ENCODE measurements around the gene MSX1.
"Not testable (repeated sequence)": the region's sequence is repeated elsewhere in the genome, so short reads cannot be mapped to it uniquely, and the experiment has no call there.

MSX1 gene

GRCh38 chr4:4822286-4822685 is 37.2 kb upstream of the MSX1 start:
- H3K27ac ChIP-seq (ENCODE audit: low read depth, low read length); H3K4me3 ChIP-seq (ENCODE audit: low read depth in 1 of 5, low read length in 5 of 5); H3K27me3 ChIP-seq (ENCODE audit: control insufficient read depth in 5 of 5, insufficient read depth in 4 of 5, low read length in 5 of 5); H3K9ac ChIP-seq (ENCODE audit: low read length in 5 of 5); H3K4me1 ChIP-seq (ENCODE audit: control insufficient read depth in 5 of 5, insufficient read depth in 5 of 5, low read length in 5 of 5); H3K9me3 ChIP-seq (ENCODE audit: control insufficient read depth in 5 of 5, low read length in 5 of 5); H3K36me3 ChIP-seq (ENCODE audit: control insufficient read depth in 5 of 5, insufficient read depth in 5 of 5, low read length in 5 of 5): not testable (repeated sequence)

GRCh38 chr4:4823621-4824162 is 35.8 kb upstream of the MSX1 start:
- Histone ChIP-seq H3K9me3 (ENCODE audit: control insufficient read depth in 5 of 5, low read length in 5 of 5) (peaks cover 0 to 3% (median 0%) of the 10 kb centered on the region in 5 donors), H3K9ac (ENCODE audit: low read length in 5 of 5) (no peak overlapping the region), H3K4me3 (ENCODE audit: low read depth in 1 of 5, low read length in 5 of 5) (no peak overlapping the region)

DNA sequence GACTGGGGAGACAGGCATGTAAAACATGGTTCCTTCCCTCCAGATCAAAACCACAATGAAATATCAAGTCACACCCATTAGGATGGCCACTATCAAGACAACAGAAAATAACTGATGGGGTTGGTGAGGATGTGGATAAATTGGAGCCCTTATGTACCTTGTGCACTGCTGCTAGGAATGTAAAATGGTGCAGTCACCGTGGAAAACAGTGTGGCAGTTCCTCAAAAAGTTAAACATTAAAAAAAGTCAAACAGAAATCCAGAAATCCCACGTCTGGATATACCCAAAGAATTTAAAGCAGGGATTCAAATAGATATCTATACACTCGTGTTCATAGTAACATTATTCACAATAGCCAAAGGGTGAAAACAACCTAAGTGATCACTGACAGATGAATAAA is 35.2 kb upstream of the MSX1 start:
- no peaks in the 10 kb centered on the region for H3K36me3 ChIP-seq (ENCODE audit: control insufficient read depth in 5 of 5, insufficient read depth in 5 of 5, low read length in 5 of 5)
- no peaks in the 10 kb centered on the region for H3K27me3 ChIP-seq (ENCODE audit: control insufficient read depth in 5 of 5, insufficient read depth in 4 of 5, low read length in 5 of 5)
- no peak overlapping the region for H3K9ac ChIP-seq (ENCODE audit: low read length in 5 of 5)
- H3K4me1 ChIP-seq (ENCODE audit: control insufficient read depth in 5 of 5, insufficient read depth in 5 of 5, low read length in 5 of 5): no peaks in the 10 kb centered on the region
- no peak overlapping the region for H3K4me3 ChIP-seq (ENCODE audit: low read depth in 1 of 5, low read length in 5 of 5)
- peaks cover 0 to 3% (median 0%) of the 10 kb centered on the region in 5 donors for H3K9me3 ChIP-seq (ENCODE audit: control insufficient read depth in 5 of 5, low read length in 5 of 5)
- no peak overlapping the region for H3K27ac ChIP-seq (ENCODE audit: low read depth, low read length)

More at GRCh38 chr4:4823621-4824162, 35.8 kb upstream of the MSX1 start:
- H3K27ac ChIP-seq (ENCODE audit: low read depth, low read length): no peak overlapping the region
- no peaks in the 10 kb centered on the region for H3K4me1 ChIP-seq (ENCODE audit: control insufficient read depth in 5 of 5, insufficient read depth in 5 of 5, low read length in 5 of 5)
- H3K36me3 ChIP-seq (ENCODE audit: control insufficient read depth in 5 of 5, insufficient read depth in 5 of 5, low read length in 5 of 5): no peaks in the 10 kb centered on the region
- H3K27me3 ChIP-seq (ENCODE audit: control insufficient read depth in 5 of 5, insufficient read depth in 4 of 5, low read length in 5 of 5): peaks cover 0 to 2% (median 0%) of the 10 kb centered on the region in 5 donors

DNA sequence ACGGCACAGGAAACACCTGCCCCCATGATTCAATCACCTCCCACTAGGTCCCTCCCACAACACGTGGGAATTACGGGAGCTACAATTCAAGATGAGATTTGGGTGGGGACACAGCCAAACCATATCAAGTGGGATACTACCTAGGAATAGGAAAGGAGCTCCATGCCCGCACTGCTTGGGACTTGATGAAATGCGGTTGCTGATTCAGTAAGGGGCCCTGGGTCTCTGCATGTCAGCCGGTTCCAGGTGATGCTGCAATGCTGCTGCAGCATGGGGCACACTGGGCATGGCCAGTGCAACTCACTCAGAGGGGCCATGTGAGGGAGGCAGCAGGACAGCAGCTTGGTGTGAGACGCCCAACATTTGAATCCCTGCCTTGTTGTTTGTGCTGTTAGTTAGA is 34.0 kb upstream of the MSX1 start:
- Histone ChIP-seq H3K4me3 (ENCODE audit: low read depth in 1 of 5, low read length in 5 of 5) (no peak overlapping the region), H3K9ac (ENCODE audit: low read length in 5 of 5) (no peak overlapping the region), H3K27ac (ENCODE audit: low read depth, low read length) (no peak overlapping the region), H3K4me1 (ENCODE audit: control insufficient read depth in 5 of 5, insufficient read depth in 5 of 5, low read length in 5 of 5) (no peaks in the 10 kb centered on the region), H3K9me3 (ENCODE audit: control insufficient read depth in 5 of 5, low read length in 5 of 5) (peaks cover 0 to 3% (median 0%) of the 10 kb centered on the region in 5 donors), H3K36me3 (ENCODE audit: control insufficient read depth in 5 of 5, insufficient read depth in 5 of 5, low read length in 5 of 5) (no peaks in the 10 kb centered on the region), H3K27me3 (ENCODE audit: control insufficient read depth in 5 of 5, insufficient read depth in 4 of 5, low read length in 5 of 5) (no peaks in the 10 kb centered on the region)

DNA sequence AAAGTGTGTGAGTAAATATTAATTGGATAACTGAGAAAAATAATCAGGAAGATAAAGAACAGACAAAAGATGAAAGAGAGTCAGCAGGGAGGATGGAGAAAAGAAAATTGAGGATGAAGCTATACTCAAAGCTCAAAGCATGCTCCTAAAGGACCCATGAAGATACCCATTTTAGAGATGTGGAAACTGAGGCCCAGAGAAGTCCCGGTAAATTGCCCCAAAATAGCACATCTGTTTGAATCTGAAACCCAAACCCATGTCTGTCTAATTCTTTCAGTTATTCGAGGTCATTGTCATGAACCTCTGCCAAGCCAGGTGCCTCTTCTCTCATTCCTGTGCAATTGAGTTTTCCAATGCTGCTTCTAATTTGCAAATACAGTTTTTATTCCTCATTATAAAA is 29.6 kb upstream of the MSX1 start:
- H3K9me3 ChIP-seq (ENCODE audit: control insufficient read depth in 5 of 5, low read length in 5 of 5): no peaks in the 10 kb centered on the region
- H3K27ac ChIP-seq (ENCODE audit: low read depth, low read length): no peak overlapping the region
- H3K4me1 ChIP-seq (ENCODE audit: control insufficient read depth in 5 of 5, insufficient read depth in 5 of 5, low read length in 5 of 5): no peaks in the 10 kb centered on the region
- H3K4me3 ChIP-seq (ENCODE audit: low read depth in 1 of 5, low read length in 5 of 5): no peak overlapping the region
- H3K36me3 ChIP-seq (ENCODE audit: control insufficient read depth in 5 of 5, insufficient read depth in 5 of 5, low read length in 5 of 5): no peaks in the 10 kb centered on the region
- no peak overlapping the region for H3K9ac ChIP-seq (ENCODE audit: low read length in 5 of 5)
- H3K27me3 ChIP-seq (ENCODE audit: control insufficient read depth in 5 of 5, insufficient read depth in 4 of 5, low read length in 5 of 5): no peaks in the 10 kb centered on the region

GRCh38 chr4:4831266-4831665 is 28.2 kb upstream of the MSX1 start:
- no peak overlapping the region for H3K27ac ChIP-seq (ENCODE audit: low read depth, low read length)
- H3K9me3 ChIP-seq (ENCODE audit: control insufficient read depth in 5 of 5, low read length in 5 of 5): peaks cover 0 to 8% (median 5%) of the 10 kb centered on the region in 5 donors
- no peak overlapping the region for H3K9ac ChIP-seq (ENCODE audit: low read length in 5 of 5)
- H3K27me3 ChIP-seq (ENCODE audit: control insufficient read depth in 5 of 5, insufficient read depth in 4 of 5, low read length in 5 of 5): no peaks in the 10 kb centered on the region
- no peaks in the 10 kb centered on the region for H3K36me3 ChIP-seq (ENCODE audit: control insufficient read depth in 5 of 5, insufficient read depth in 5 of 5, low read length in 5 of 5)
- no peaks in the 10 kb centered on the region for H3K4me1 ChIP-seq (ENCODE audit: control insufficient read depth in 5 of 5, insufficient read depth in 5 of 5, low read length in 5 of 5)
- no peak overlapping the region for H3K4me3 ChIP-seq (ENCODE audit: low read depth in 1 of 5, low read length in 5 of 5)

DNA sequence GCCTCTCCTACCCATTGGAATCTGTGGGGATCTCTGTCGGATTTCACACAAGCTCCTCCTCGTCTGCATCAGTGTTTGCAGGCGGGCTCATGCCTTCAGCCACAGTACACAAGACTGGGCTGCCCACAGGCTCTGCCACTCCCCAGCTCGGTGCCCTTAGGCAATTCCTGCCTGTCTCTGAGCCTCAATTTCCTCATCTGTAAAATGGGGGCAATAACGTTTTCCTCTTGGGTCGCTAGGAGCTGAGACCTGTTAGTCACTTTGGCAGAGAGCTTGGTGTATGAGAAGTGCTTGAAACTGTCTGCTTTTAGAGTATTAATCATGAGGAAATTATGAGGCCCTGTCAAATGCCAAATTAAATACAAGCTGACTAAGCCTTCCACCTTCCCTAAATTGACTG is 27.6 kb upstream of the MSX1 start:
- no peaks in the 10 kb centered on the region for H3K36me3 ChIP-seq (ENCODE audit: control insufficient read depth in 5 of 5, insufficient read depth in 5 of 5, low read length in 5 of 5)
- H3K9me3 ChIP-seq (ENCODE audit: control insufficient read depth in 5 of 5, low read length in 5 of 5): peaks cover 0 to 8% (median 5%) of the 10 kb centered on the region in 5 donors
- no peaks in the 10 kb centered on the region for H3K27me3 ChIP-seq (ENCODE audit: control insufficient read depth in 5 of 5, insufficient read depth in 4 of 5, low read length in 5 of 5)
- H3K9ac ChIP-seq (ENCODE audit: low read length in 5 of 5): no peak overlapping the region
- H3K4me1 ChIP-seq (ENCODE audit: control insufficient read depth in 5 of 5, insufficient read depth in 5 of 5, low read length in 5 of 5): no peaks in the 10 kb centered on the region
- no peak overlapping the region for H3K4me3 ChIP-seq (ENCODE audit: low read depth in 1 of 5, low read length in 5 of 5)
- H3K27ac ChIP-seq (ENCODE audit: low read depth, low read length): no peak overlapping the region

- H3K9me3 ChIP-seq (ENCODE audit: control insufficient read depth in 5 of 5, low read length in 5 of 5): peaks cover 0 to 8% (median 5%) of the 10 kb centered on the region in 5 donors
- no peaks in the 10 kb centered on the region for H3K36me3 ChIP-seq (ENCODE audit: control insufficient read depth in 5 of 5, insufficient read depth in 5 of 5, low read length in 5 of 5)
- H3K27ac ChIP-seq (ENCODE audit: low read depth, low read length): no peak overlapping the region
- peaks cover 0 to 12% (median 9%) of the 10 kb centered on the region in 5 donors for H3K27me3 ChIP-seq (ENCODE audit: control insufficient read depth in 5 of 5, insufficient read depth in 4 of 5, low read length in 5 of 5)
- no peak overlapping the region for H3K4me3 ChIP-seq (ENCODE audit: low read depth in 1 of 5, low read length in 5 of 5)
- no peak overlapping the region for H3K9ac ChIP-seq (ENCODE audit: low read length in 5 of 5)
- no peaks in the 10 kb centered on the region for H3K4me1 ChIP-seq (ENCODE audit: control insufficient read depth in 5 of 5, insufficient read depth in 5 of 5, low read length in 5 of 5)
Observed at GRCh38 chr4:4836044-4836443, 23.4 kb upstream of the MSX1 start.

- Histone ChIP-seq H3K27me3 (ENCODE audit: control insufficient read depth in 5 of 5, insufficient read depth in 4 of 5, low read length in 5 of 5) (peaks cover 0 to 15% (median 13%) of the 10 kb centered on the region in 5 donors), H3K9ac (ENCODE audit: low read length in 5 of 5) (no peak overlapping the region), H3K9me3 (ENCODE audit: control insufficient read depth in 5 of 5, low read length in 5 of 5) (peaks cover 0 to 8% (median 5%) of the 10 kb centered on the region in 5 donors), H3K4me1 (ENCODE audit: control insufficient read depth in 5 of 5, insufficient read depth in 5 of 5, low read length in 5 of 5) (no peaks in the 10 kb centered on the region), H3K27ac (ENCODE audit: low read depth, low read length) (no peak overlapping the region), H3K36me3 (ENCODE audit: control insufficient read depth in 5 of 5, insufficient read depth in 5 of 5, low read length in 5 of 5) (no peaks in the 10 kb centered on the region), H3K4me3 (ENCODE audit: low read depth in 1 of 5, low read length in 5 of 5) (no peak overlapping the region)
Observed at GRCh38 chr4:4837316-4837715, 22.1 kb upstream of the MSX1 start.

DNA sequence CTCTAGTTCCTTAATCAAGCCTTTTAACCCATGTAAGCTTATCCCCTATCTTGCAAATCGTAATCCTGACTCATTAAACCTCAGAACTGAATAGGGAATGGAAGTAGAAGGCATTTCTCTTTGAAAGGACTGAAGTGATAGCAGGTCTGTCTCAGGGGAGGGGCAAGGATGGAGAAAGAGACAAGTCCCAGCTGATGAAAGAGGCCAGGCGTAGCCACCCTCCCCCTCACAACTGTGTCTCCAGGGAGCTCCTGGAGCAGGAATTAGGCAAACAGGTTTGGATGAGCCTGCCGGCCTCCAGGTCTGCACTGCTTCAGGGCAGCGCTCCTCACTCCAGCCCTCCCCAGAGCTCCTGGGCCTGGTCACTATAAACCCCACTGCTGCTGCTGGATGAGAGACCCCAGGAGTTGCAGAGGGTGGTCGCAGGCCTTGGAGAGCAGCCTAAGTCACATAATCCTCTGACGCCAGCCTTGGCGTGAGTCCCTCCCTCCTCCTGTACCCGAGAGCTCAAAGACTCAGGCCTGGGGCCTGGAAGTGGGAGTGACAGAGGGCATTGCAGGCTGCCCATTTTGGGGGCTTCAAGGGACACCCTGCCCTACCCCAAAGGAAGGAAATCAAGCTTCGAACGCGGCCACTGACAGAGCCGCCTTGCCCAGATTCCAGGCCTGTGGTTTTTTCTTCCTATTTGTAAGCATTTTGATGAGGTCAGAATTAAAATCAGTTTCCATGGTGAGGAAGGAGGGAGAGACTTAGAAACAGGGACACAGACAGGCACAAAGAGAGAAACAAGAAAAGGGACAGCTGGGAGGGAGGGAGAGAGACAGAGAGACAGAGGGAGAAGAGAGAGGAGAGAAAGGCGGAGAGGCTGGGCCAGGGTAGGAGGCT is 21.2 kb upstream of the MSX1 start:
- Histone ChIP-seq H3K4me3 (ENCODE audit: low read depth in 1 of 5, low read length in 5 of 5) (no peak overlapping the region), H3K36me3 (ENCODE audit: control insufficient read depth in 5 of 5, insufficient read depth in 5 of 5, low read length in 5 of 5) (no peaks in the 10 kb centered on the region), H3K27me3 (ENCODE audit: control insufficient read depth in 5 of 5, insufficient read depth in 4 of 5, low read length in 5 of 5) (peaks cover 0 to 19% (median 16%) of the 10 kb centered on the region in 5 donors), H3K9me3 (ENCODE audit: control insufficient read depth in 5 of 5, low read length in 5 of 5) (peaks cover 0 to 8% (median 5%) of the 10 kb centered on the region in 5 donors), H3K4me1 (ENCODE audit: control insufficient read depth in 5 of 5, insufficient read depth in 5 of 5, low read length in 5 of 5) (no peaks in the 10 kb centered on the region), H3K27ac (ENCODE audit: low read depth, low read length) (no peak overlapping the region), H3K9ac (ENCODE audit: low read length in 5 of 5) (no peak overlapping the region)

Measured in subcutaneous abdominal adipose tissue (tissue), 5 donors.